ENCODE results near the gene CRTC2.

DNA sequence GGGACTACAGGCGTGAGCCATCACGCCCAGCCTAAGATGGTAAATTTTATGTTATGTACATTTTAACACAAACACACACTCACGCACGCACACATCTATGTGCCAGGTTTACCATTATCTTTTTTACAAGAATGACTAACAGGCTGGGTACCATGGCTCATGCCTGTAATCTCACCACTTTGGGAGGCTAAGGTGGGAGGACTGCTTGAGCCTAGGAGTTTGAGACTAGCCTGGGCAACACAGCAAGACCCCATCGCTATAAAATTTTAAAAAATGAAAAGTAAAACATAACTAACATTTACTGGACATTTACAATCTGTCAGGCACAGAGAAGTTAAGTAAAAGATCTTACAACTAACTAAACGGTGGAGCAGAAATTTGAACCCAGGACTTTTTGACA lies 50.3 kb downstream of the CRTC2 start:
- TF ChIP-seq, protein P1, sequence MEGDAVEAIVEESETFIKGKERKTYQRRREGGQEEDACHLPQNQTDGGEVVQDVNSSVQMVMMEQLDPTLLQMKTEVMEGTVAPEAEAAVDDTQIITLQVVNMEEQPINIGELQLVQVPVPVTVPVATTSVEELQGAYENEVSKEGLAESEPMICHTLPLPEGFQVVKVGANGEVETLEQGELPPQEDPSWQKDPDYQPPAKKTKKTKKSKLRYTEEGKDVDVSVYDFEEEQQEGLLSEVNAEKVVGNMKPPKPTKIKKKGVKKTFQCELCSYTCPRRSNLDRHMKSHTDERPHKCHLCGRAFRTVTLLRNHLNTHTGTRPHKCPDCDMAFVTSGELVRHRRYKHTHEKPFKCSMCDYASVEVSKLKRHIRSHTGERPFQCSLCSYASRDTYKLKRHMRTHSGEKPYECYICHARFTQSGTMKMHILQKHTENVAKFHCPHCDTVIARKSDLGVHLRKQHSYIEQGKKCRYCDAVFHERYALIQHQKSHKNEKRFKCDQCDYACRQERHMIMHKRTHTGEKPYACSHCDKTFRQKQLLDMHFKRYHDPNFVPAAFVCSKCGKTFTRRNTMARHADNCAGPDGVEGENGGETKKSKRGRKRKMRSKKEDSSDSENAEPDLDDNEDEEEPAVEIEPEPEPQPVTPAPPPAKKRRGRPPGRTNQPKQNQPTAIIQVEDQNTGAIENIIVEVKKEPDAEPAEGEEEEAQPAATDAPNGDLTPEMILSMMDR (IDR thresholded peaks at IDR 0.05) = no peak
- TF ChIP-seq POLR2A (IDR thresholded peaks at IDR 0.05) (no peak), EP300 (IDR thresholded peaks at IDR 0.05) (no peak)
